IPS-18c (cell line): Measurements from ENCODE around the gene FAM53A.

Experiments
- H3K4me3 ChIP-seq: 2 replicates; pipeline ENCODE4 v1.7.0; 2013; ENCODE audit warnings: low read depth, mild to moderate bottlenecking, low read length, moderate library complexity; ENCODE audit not compliant: insufficient read depth
- H3K9me3 ChIP-seq: one replicate; pipeline ENCODE4 v1.6.1; 2013; ENCODE audit warnings: mild to moderate bottlenecking, low read length, moderate library complexity; ENCODE audit not compliant: control insufficient read depth, insufficient read depth

The FAM53A gene

GRCh38 chr4:1597021-1597931 is 86.8 kb downstream of the FAM53A start:
- H3K9me3 ChIP-seq = no peaks in the 10 kb centered on the region

GRCh38 chr4:1596393-1596792 is 87.7 kb downstream of the FAM53A start:
- Histone ChIP-seq H3K4me3 (no peak overlapping the region), H3K9me3 (no peaks in the 10 kb centered on the region)

More at GRCh38 chr4:1597021-1597931, 86.8 kb downstream of the FAM53A start:
- no peak overlapping the region for H3K4me3 ChIP-seq

GRCh38 chr4:1595789-1596325 is 88.3 kb downstream of the FAM53A start:
- Histone ChIP-seq H3K9me3 (no peaks in the 10 kb centered on the region), H3K4me3 (no peak overlapping the region)

- Histone ChIP-seq H3K9me3 (no peaks in the 10 kb centered on the region), H3K4me3 (no peak overlapping the region)
Observed at GRCh38 chr4:1594871-1595788, 89.0 kb downstream of the FAM53A start.

- Histone ChIP-seq H3K9me3 (no peaks in the 10 kb centered on the region), H3K4me3 (no peak overlapping the region)
Observed at GRCh38 chr4:1593881-1594345, 90.2 kb downstream of the FAM53A start.

- no peak overlapping the region for H3K4me3 ChIP-seq
- no peaks in the 10 kb centered on the region for H3K9me3 ChIP-seq
Observed at GRCh38 chr4:1593458-1593857, 90.7 kb downstream of the FAM53A start.

GRCh38 chr4:1592709-1593417 is 91.2 kb downstream of the FAM53A start:
- no peaks in the 10 kb centered on the region for H3K9me3 ChIP-seq

GRCh38 chr4:1592068-1592708 is 91.9 kb downstream of the FAM53A start:
- H3K4me3 ChIP-seq = no peak overlapping the region
- H3K9me3 ChIP-seq = no peaks in the 10 kb centered on the region

More at GRCh38 chr4:1592709-1593417, 91.2 kb downstream of the FAM53A start:
- H3K4me3 ChIP-seq = no peak overlapping the region

GRCh38 chr4:1591107-1591506 is 93.0 kb downstream of the FAM53A start:
- Histone ChIP-seq H3K9me3 (no peaks in the 10 kb centered on the region), H3K4me3 (no peak overlapping the region)

GRCh38 chr4:1590244-1590643 is 93.9 kb downstream of the FAM53A start:
- no peak overlapping the region for H3K4me3 ChIP-seq
- H3K9me3 ChIP-seq = no peaks in the 10 kb centered on the region
